ENCODE measurements around the gene PPP1R1A. TPM values are rescaled to one million over a fixed set of nuclear protein-coding genes. Genes with fewer than 3 reads are reported as not detected.

PPP1R1A gene
- total and polyA plus RNA-seq, 9 of the 15 experiments (the other 6 are each of a cell fraction or from before 2014, with no cell fraction given) = not detected

DNA sequence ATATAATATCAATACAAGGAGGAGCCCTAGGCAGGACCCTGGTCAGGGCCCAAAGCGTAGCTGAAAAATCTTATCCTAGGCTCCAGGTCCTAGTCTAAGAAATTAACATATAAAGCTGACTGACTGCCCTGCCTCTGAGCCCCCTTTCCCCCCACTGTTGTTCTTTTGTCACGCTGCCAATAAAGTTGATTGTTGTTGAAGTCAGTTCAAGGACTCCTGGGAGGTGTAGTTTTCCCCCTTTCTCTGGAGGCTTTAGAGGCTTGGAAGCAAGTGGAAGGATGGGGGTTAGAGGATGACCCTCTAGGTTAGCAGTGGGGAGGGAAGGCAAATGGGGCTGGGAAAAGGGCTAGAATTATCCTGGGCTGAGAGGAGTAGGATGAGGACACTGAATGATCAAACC lies 3.2 kb downstream of the PPP1R1A start (continued):
- TF ChIP-seq, protein P1, sequence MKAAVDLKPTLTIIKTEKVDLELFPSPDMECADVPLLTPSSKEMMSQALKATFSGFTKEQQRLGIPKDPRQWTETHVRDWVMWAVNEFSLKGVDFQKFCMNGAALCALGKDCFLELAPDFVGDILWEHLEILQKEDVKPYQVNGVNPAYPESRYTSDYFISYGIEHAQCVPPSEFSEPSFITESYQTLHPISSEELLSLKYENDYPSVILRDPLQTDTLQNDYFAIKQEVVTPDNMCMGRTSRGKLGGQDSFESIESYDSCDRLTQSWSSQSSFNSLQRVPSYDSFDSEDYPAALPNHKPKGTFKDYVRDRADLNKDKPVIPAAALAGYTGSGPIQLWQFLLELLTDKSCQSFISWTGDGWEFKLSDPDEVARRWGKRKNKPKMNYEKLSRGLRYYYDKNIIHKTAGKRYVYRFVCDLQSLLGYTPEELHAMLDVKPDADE (conservative IDR thresholded peaks at IDR 0.05; ENCODE audit: control insufficient read depth, low read depth, low read length) = peak; percentile 60; the same call in 1 of the 2 replicates
- TF ChIP-seq, protein P2, sequence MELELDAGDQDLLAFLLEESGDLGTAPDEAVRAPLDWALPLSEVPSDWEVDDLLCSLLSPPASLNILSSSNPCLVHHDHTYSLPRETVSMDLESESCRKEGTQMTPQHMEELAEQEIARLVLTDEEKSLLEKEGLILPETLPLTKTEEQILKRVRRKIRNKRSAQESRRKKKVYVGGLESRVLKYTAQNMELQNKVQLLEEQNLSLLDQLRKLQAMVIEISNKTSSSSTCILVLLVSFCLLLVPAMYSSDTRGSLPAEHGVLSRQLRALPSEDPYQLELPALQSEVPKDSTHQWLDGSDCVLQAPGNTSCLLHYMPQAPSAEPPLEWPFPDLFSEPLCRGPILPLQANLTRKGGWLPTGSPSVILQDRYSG (tag; conservative IDR thresholded peaks at IDR 0.05; ENCODE audit: low read depth) = no peak

DNA sequence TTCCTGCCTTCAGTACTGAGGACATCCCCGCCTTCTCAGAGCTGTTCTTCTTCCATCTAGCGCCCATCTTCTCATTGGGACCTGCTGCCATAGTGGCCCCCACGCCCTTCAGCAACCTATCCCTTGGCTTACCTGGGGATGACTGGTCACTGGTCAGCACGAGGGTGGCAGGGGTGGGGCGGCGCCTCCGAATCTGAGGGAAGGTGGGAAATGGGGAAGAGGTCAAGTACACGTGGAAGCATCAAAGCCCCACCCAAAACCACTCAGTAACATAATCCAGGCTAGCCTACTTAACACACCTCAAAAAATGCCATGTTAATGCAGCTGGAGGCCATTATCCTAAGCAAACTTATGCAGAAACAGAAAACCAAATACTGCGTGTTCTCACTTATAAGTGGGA lies 4.3 kb downstream of the PPP1R1A start:
- Histone ChIP-seq H3K79me2 (ENCODE audit: control insufficient read depth, insufficient read depth, low read length) (no peaks in the 10 kb centered on the region), H3K4me3 (no peak overlapping the region), H3K27me3 (ENCODE audit: control insufficient read depth in 2 of 2, insufficient read depth in 2 of 2, low read length in 2 of 2) (peaks cover 33 to 51% of the 10 kb centered on the region in 2 experiments), H3K36me3 (ENCODE audit: control insufficient read depth, insufficient read depth, low read length) (no peaks in the 10 kb centered on the region), H3K9me3 (replicated peaks; ENCODE audit: control insufficient read depth, insufficient read depth, low read depth, low read length) (no peaks in the 10 kb centered on the region), H2AFZ (ENCODE audit: low read depth, low read length) (no peak overlapping the region), H3K27ac (ENCODE audit: extremely low read depth, low read depth, low read length) (no peak overlapping the region), H3K9ac (ENCODE audit: insufficient read depth in 1 of 2, low read depth in 2 of 2, low read length in 2 of 2) (no peak overlapping the region), H3K9me1 (ENCODE audit: control insufficient read depth, insufficient read depth, low read length) (no peaks in the 10 kb centered on the region), H3K4me2 (ENCODE audit: insufficient read depth, low read length) (no peak overlapping the region), H3K4me1 (replicated peaks in 1 of 2; ENCODE audit: control insufficient read depth in 2 of 2, insufficient read depth in 2 of 2, low read length in 2 of 2) (peaks cover 0 to 9% of the 10 kb centered on the region in 2 experiments; a peak in 2 of 5 replicates), H4K20me1 (replicated peaks; ENCODE audit: control insufficient read depth, insufficient read depth, low read length) (peaks cover 15% of the 10 kb centered on the region; the same call in 1 of the 2 replicates)
- in situ Hi-C loops (cut with MboI) = no loop called here
- intact Hi-C loops (cut with micrococcal nuclease) = no loop called here
- ATAC-seq (no peak), DNase-seq (ENCODE audit: extremely low read depth in 1 of 4, low spot score in 3 of 4) (no peak), FAIRE-seq (no peak)
- ChIA-PET POLR2A (no interaction called here), CTCF (ENCODE audit: low intra/inter-chr PET ratio) (no interaction called here)
- no TSS peak for BruUV-seq (replicated peaks)
- 1% methylated on average over 9 of the region's 9 CpGs for WGBS (ENCODE audit: insufficient coverage, low coverage, missing lambda C conversion rate)
- TF ChIP-seq ELF1 (tag; IDR thresholded peaks at IDR 0.05) (no peak), HLTF (IDR thresholded peaks at IDR 0.05) (no peak), ZNF717 (CRISPR knock-in tag; IDR thresholded peaks at IDR 0.05) (no peak), NUFIP1 (IDR thresholded peaks at IDR 0.05; ENCODE audit: partially characterized antibody) (no peak), ZNF507 (tag; conservative IDR thresholded peaks at IDR 0.05) (no peak), HDAC1 (IDR thresholded peaks at IDR 0.05) (no peak), MTF1 (CRISPR knock-in tag; IDR thresholded peaks at IDR 0.05; ENCODE audit: borderline replicate concordance) (no peak), ELF4 (CRISPR knock-in tag; IDR thresholded peaks at IDR 0.05) (no peak), HNRNPL (IDR thresholded peaks at IDR 0.05; ENCODE audit: low read depth, low read length) (no peak)
- TF ChIP-seq, protein P3, sequence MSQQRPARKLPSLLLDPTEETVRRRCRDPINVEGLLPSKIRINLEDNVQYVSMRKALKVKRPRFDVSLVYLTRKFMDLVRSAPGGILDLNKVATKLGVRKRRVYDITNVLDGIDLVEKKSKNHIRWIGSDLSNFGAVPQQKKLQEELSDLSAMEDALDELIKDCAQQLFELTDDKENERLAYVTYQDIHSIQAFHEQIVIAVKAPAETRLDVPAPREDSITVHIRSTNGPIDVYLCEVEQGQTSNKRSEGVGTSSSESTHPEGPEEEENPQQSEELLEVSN (IDR thresholded peaks at IDR 0.05; ENCODE audit: borderline replicate concordance in 1 of 2, extremely low read depth in 1 of 2, insufficient read depth in 1 of 2, insufficient read length in 1 of 2, low read depth in 1 of 2, low read length in 1 of 2, poor library complexity in 1 of 2, severe bottlenecking in 1 of 2) = no peak
- TF ChIP-seq, protein P4, sequence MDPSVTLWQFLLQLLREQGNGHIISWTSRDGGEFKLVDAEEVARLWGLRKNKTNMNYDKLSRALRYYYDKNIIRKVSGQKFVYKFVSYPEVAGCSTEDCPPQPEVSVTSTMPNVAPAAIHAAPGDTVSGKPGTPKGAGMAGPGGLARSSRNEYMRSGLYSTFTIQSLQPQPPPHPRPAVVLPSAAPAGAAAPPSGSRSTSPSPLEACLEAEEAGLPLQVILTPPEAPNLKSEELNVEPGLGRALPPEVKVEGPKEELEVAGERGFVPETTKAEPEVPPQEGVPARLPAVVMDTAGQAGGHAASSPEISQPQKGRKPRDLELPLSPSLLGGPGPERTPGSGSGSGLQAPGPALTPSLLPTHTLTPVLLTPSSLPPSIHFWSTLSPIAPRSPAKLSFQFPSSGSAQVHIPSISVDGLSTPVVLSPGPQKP (CRISPR knock-in tag; IDR thresholded peaks at IDR 0.05) = no peak
